GM19239 (cell line): Measurements from ENCODE around the gene HDAC1.
"Not testable (repeated sequence)": the region's sequence is repeated elsewhere in the genome, so short reads cannot be mapped to it uniquely, and the experiment has no call there.

Experiments
- DNase-seq: peaks from one replicate; pipeline ENCODE4 v3.0.0; 2011; ENCODE audit warnings: low spot score; ENCODE audit not compliant: insufficient read length
- FAIRE-seq: peaks from 2 replicates; lab custom pipeline; 2011; peaks lifted over from hg19 to GRCh38; lab: Jason Lieb, UNC

HDAC1 gene

GRCh38 chr1:32341971-32342370, 50.1 kb downstream of the HDAC1 start:
- FAIRE-seq (no peak), DNase-seq (no peak)

GRCh38 chr1:32342704-32343103, 50.8 kb downstream of the HDAC1 start:
- FAIRE-seq (no peak), DNase-seq (no peak)

- no peak for FAIRE-seq
- no peak for DNase-seq
Measured at GRCh38 chr1:32345289-32345827, 53.5 kb downstream of the HDAC1 start.

GRCh38 chr1:32346532-32347157, 54.8 kb downstream of the HDAC1 start:
- no peak for FAIRE-seq
- DNase-seq: no peak

- no peak for DNase-seq
- no peak for FAIRE-seq
Measured at GRCh38 chr1:32349211-32349708, 57.4 kb downstream of the HDAC1 start.

- FAIRE-seq: peak; percentile 87
Measured at GRCh38 chr1:32350785-32351398, 59.0 kb downstream of the HDAC1 start.

GRCh38 chr1:32351399-32352238, 59.7 kb downstream of the HDAC1 start:
- DNase-seq: peak; percentile 93
- no peak for FAIRE-seq

More at GRCh38 chr1:32350785-32351398, 59.0 kb downstream of the HDAC1 start:
- no peak for DNase-seq

- DNase-seq: no peak
- no peak for FAIRE-seq
Measured at GRCh38 chr1:32352239-32352745, 60.4 kb downstream of the HDAC1 start.

- no peak for FAIRE-seq
- no peak for DNase-seq
Measured at GRCh38 chr1:32352831-32353383, 61.0 kb downstream of the HDAC1 start.

- DNase-seq (no peak), FAIRE-seq (no peak)
Measured at GRCh38 chr1:32353431-32353830, 61.5 kb downstream of the HDAC1 start.

- FAIRE-seq (no peak), DNase-seq (no peak)
Measured at GRCh38 chr1:32353886-32354570, 62.1 kb downstream of the HDAC1 start.

- FAIRE-seq, DNase-seq: not testable (repeated sequence)
Measured at GRCh38 chr1:32355778-32356177, 63.9 kb downstream of the HDAC1 start.

GRCh38 chr1:32356478-32356877, 64.6 kb downstream of the HDAC1 start:
- FAIRE-seq: no peak
- DNase-seq: no peak

- FAIRE-seq (no peak), DNase-seq (no peak)
Measured at GRCh38 chr1:32357614-32358013, 65.7 kb downstream of the HDAC1 start.

- DNase-seq (no peak), FAIRE-seq (peak; percentile 14)
Measured at GRCh38 chr1:32358435-32358834, 66.6 kb downstream of the HDAC1 start.

- no peak for DNase-seq
- no peak for FAIRE-seq
Measured at GRCh38 chr1:32361308-32361673, 69.4 kb downstream of the HDAC1 start.

GRCh38 chr1:32361674-32362473, 70.0 kb downstream of the HDAC1 start:
- FAIRE-seq: no peak
- no peak for DNase-seq

GRCh38 chr1:32362474-32363313, 70.8 kb downstream of the HDAC1 start, which contains the start of the genes FAM229A and TSSK3:
TSS of gene FAM229A (minus strand) at chr1:32362485. CDS start at chr1:32362091, 394 bp downstream.
TSS of gene TSSK3 (plus strand) at chr1:32362539. CDS start at chr1:32362702, 163 bp downstream.
- DNase-seq (no peak), FAIRE-seq (no peak)
